WTC11 (cell line): ENCODE results near the gene GRPR. TPM values are rescaled to one million over a fixed set of nuclear protein-coding genes. Genes with fewer than 3 reads are reported as not detected.
"Not testable (repeated sequence)": the region's sequence is repeated elsewhere in the genome, so short reads cannot be mapped to it uniquely, and the experiment has no call there.

Experiments used
- ATAC-seq: fragments of 200-7000 bp; cut with Tn5 transposase; 2 replicates; pipeline ENCODE4 v1.10.0; 2021; ENCODE audit warnings: mild to moderate bottlenecking, moderate library complexity
- CTCF ChIA-PET: fragments of 300-600 bp; sonication (Branson Sonifier 250); formaldehyde crosslinking; loops from one replicate; lab custom pipeline; 2021; ENCODE audit warnings: antibody characterized with exemption; lab: Charles Lee
- POLR2A ChIA-PET: fragments of 350-600 bp; sonication (Branson Sonifier 250); formaldehyde crosslinking; loops from one replicate; lab custom pipeline; 2021; ENCODE audit warnings: antibody characterized with exemption; lab: Charles Lee
- DNase-seq: peaks from one replicate; pipeline ENCODE4 v3.0.0; 2021; ENCODE audit warnings: low spot score
- H3K27ac Mint-ChIP-seq: 2 replicates; pipeline ENCODE4 v1.8.0; 2021; ENCODE audit warnings: mixed read lengths
- H3K27me3 Mint-ChIP-seq: 2 replicates; pipeline ENCODE4 v1.8.0; 2021; ENCODE audit warnings: low read depth, mild to moderate bottlenecking, moderate library complexity, mixed read lengths
- H3K36me3 Mint-ChIP-seq: 2 replicates; pipeline ENCODE4 v1.8.0; 2021; ENCODE audit warnings: mixed read lengths
- H3K4me1 Mint-ChIP-seq: 2 replicates; pipeline ENCODE4 v1.8.0; 2022; ENCODE audit warnings: mixed read lengths
- H3K4me3 Mint-ChIP-seq: 2 replicates; pipeline ENCODE4 v1.8.0; 2021; ENCODE audit warnings: mild to moderate bottlenecking, moderate library complexity, mixed read lengths
- H3K9me3 Mint-ChIP-seq: 2 replicates; pipeline ENCODE4 v1.8.0; 2021; ENCODE audit warnings: mixed read lengths
- ATF2 ChIP-seq: sonication (generic); formaldehyde crosslinking; IDR thresholded peaks from 2 replicates; pipeline ENCODE4 v1.8.1; 2022; ENCODE audit warnings: low read depth, missing genetic modification reagents, borderline replicate concordance
- CTCF ChIP-seq: fragments of 200-600 bp; IDR thresholded peaks from 2 replicates; pipeline ENCODE4 v1.8.0; 2022; ENCODE audit warnings: antibody characterized with exemption
- EMX1 ChIP-seq: fragments of 250-450 bp; sonication (Bioruptor Pico); IDR thresholded peaks from 2 replicates; pipeline ENCODE4 v1.8.0; 2021; ENCODE audit warnings: mild to moderate bottlenecking
- ESRRA ChIP-seq: sonication (generic); formaldehyde crosslinking; IDR thresholded peaks from 2 replicates; pipeline ENCODE4 v1.8.1; 2022; ENCODE audit warnings: mild to moderate bottlenecking, missing genetic modification reagents, borderline replicate concordance
- IRF2 ChIP-seq: sonication (generic); formaldehyde crosslinking; IDR thresholded peaks from 2 replicates; pipeline ENCODE4 v1.8.0; 2022; ENCODE audit warnings: low read depth, missing genetic modification reagents, borderline replicate concordance
- JUN ChIP-seq: sonication (generic); formaldehyde crosslinking; IDR thresholded peaks from 2 replicates; pipeline ENCODE4 v1.8.0; 2023; ENCODE audit warnings: mild to moderate bottlenecking, missing genetic modification reagents
- KAT7 ChIP-seq: sonication (generic); formaldehyde crosslinking; IDR thresholded peaks from 2 replicates; pipeline ENCODE4 v1.8.1; 2023; ENCODE audit warnings: missing genetic modification reagents, mild to moderate bottlenecking, borderline replicate concordance
- MLX ChIP-seq: sonication (generic); formaldehyde crosslinking; IDR thresholded peaks from 2 replicates; pipeline ENCODE4 v1.8.1; 2023; ENCODE audit warnings: mild to moderate bottlenecking, missing genetic modification reagents, moderate library complexity
- NFATC4 ChIP-seq: fragments of 250-450 bp; sonication (Bioruptor Pico); IDR thresholded peaks from 2 replicates; pipeline ENCODE4 v1.9.0; 2021; ENCODE audit warnings: mild to moderate bottlenecking
- NFE2L1 ChIP-seq: sonication (generic); formaldehyde crosslinking; IDR thresholded peaks from 2 replicates; pipeline ENCODE4 v1.8.1; 2023; ENCODE audit warnings: missing genetic modification reagents
- OVOL2 ChIP-seq: fragments of 250-450 bp; sonication (Bioruptor Pico); IDR thresholded peaks from 2 replicates; pipeline ENCODE4 v1.9.0; 2021; ENCODE audit warnings: mild to moderate bottlenecking, borderline replicate concordance
- PRRX2 ChIP-seq: fragments of 250-450 bp; sonication (Bioruptor Pico); IDR thresholded peaks from 2 replicates; pipeline ENCODE4 v1.8.0; 2021; ENCODE audit warnings: mild to moderate bottlenecking
- RORB ChIP-seq: fragments of 250-450 bp; sonication (Bioruptor Pico); IDR thresholded peaks from 2 replicates; pipeline ENCODE4 v1.9.0; 2021; ENCODE audit warnings: mild to moderate bottlenecking
- USF1 ChIP-seq: sonication (generic); formaldehyde crosslinking; IDR thresholded peaks from 2 replicates; pipeline ENCODE4 v1.8.0; 2022; ENCODE audit warnings: mild to moderate bottlenecking, missing genetic modification reagents
- ZNF121 ChIP-seq: sonication (generic); formaldehyde crosslinking; IDR thresholded peaks from 2 replicates; pipeline ENCODE4 v1.8.0; 2023; ENCODE audit warnings: missing genetic modification reagents
- ZNF232 ChIP-seq: sonication (generic); formaldehyde crosslinking; IDR thresholded peaks from 2 replicates; pipeline ENCODE4 v1.8.0; 2022; ENCODE audit warnings: mild to moderate bottlenecking, missing genetic modification reagents
- ZNF317 ChIP-seq: sonication (generic); formaldehyde crosslinking; IDR thresholded peaks from 2 replicates; pipeline ENCODE4 v1.8.1; 2023; ENCODE audit warnings: low read depth, mild to moderate bottlenecking, moderate library complexity, missing genetic modification reagents, borderline replicate concordance
- total RNA-seq: library from RNA; stranded (reverse); gene quantifications from 3 replicates; pipeline ENCODE4 v1.2.3, GENCODE V29; 2021

Gene GRPR
- total RNA-seq, 1 experiment from 2014 or later: 8.9 TPM

GRCh38 chrX:16156692-16157331 is 33.4 kb downstream of the GRPR start (continued):
- TF ChIP-seq ESRRA (CRISPR knock-in tag): no peak
- TF ChIP-seq IRF2 (CRISPR knock-in tag): no peak
- TF ChIP-seq MLX (CRISPR knock-in tag): no peak
- no peak for TF ChIP-seq RORB (CRISPR knock-in tag)
- TF ChIP-seq, all 79 proteins: peak for 0

- no peak for ATAC-seq
- CTCF ChIA-PET: no interaction called here
These were observed 37.4 kb downstream of the GRPR start for GRCh38 chrX:16160729-16161128.

GRCh38 chrX:16161173-16161572 is 37.8 kb downstream of the GRPR start:
- Mint-ChIP-seq H3K36me3 (peaks cover 14% of the 10 kb centered on the region), H3K4me1 (peaks cover 49% of the 10 kb centered on the region)
- H3K9me3 Mint-ChIP-seq, H3K27me3 Mint-ChIP-seq, H3K27ac Mint-ChIP-seq, ATAC-seq, DNase-seq, CTCF ChIA-PET, H3K4me3 Mint-ChIP-seq, POLR2A ChIA-PET: not testable (repeated sequence)

More at GRCh38 chrX:16160729-16161128, 37.4 kb downstream of the GRPR start:
- Mint-ChIP-seq H3K36me3 (peaks cover 17% of the 10 kb centered on the region), H3K4me3 (no peak overlapping the region), H3K27ac (no peak overlapping the region), H3K27me3 (no peaks in the 10 kb centered on the region), H3K9me3 (no peaks in the 10 kb centered on the region), H3K4me1 (peaks cover 49% of the 10 kb centered on the region)
- POLR2A ChIA-PET: no interaction called here
- no peak for DNase-seq
- no peak for TF ChIP-seq ZNF317 (CRISPR knock-in tag)
- no peak for TF ChIP-seq ZNF232 (CRISPR knock-in tag)
- no peak for TF ChIP-seq ZNF121 (CRISPR knock-in tag)
- TF ChIP-seq JUN (CRISPR knock-in tag): no peak
- TF ChIP-seq EMX1: no peak
- TF ChIP-seq CTCF: no peak
- no peak for TF ChIP-seq NFE2L1 (CRISPR knock-in tag)
- no peak for TF ChIP-seq NFATC4 (CRISPR knock-in tag)

GRCh38 chrX:16162391-16162790 is 39.0 kb downstream of the GRPR start:
- Mint-ChIP-seq H3K27me3 (no peaks in the 10 kb centered on the region), H3K27ac (peak overlapping the region; percentile 81), H3K4me1 (peaks cover 46% of the 10 kb centered on the region), H3K9me3 (no peaks in the 10 kb centered on the region), H3K36me3 (peaks cover 9% of the 10 kb centered on the region), H3K4me3 (no peak overlapping the region)
- POLR2A ChIA-PET: no interaction called here
- TF ChIP-seq USF1: no peak
- no peak for TF ChIP-seq OVOL2 (CRISPR knock-in tag)
- no peak for TF ChIP-seq PRRX2 (CRISPR knock-in tag)
- TF ChIP-seq ZNF317 (CRISPR knock-in tag): no peak
- no peak for TF ChIP-seq ATF2 (CRISPR knock-in tag)
- no peak for TF ChIP-seq KAT7
- DNase-seq: peak; percentile 34
- CTCF ChIA-PET: no interaction called here
- no peak for ATAC-seq
